HepG2 (cell line): ENCODE data around the gene PPP6R2. TPM values are rescaled to one million over a fixed set of nuclear protein-coding genes. Genes with fewer than 3 reads are reported as not detected.

Experiments used
- ATF7-NPFF ChIP-seq: sonication (generic); formaldehyde crosslinking; IDR thresholded peaks from 2 replicates; pipeline ENCODE4 v1.8.1; 2023; ENCODE audit warnings: mild to moderate bottlenecking, low read depth, missing genetic modification reagents, moderate library complexity
- ATRX ChIP-seq: sonication (generic); formaldehyde crosslinking; IDR thresholded peaks from 2 replicates; pipeline ENCODE4 v1.4.0; 2020; ENCODE audit warnings: missing genetic modification reagents, borderline replicate concordance
- CBX1 ChIP-seq: IDR thresholded peaks from one replicate; pipeline ENCODE4 v1.6.1; 2016; ENCODE audit warnings: antibody characterized with exemption, low read depth
- DMAP1 ChIP-seq: IDR thresholded peaks from 2 replicates; pipeline ENCODE4 v1.6.1; 2016
- FOSL1 ChIP-seq: sonication (generic); formaldehyde crosslinking; IDR thresholded peaks from 2 replicates; pipeline ENCODE4 v1.9.0; 2021; ENCODE audit warnings: missing genetic modification reagents, borderline replicate concordance
- FOSL2 ChIP-seq: sonication (generic); formaldehyde crosslinking; IDR thresholded peaks from 2 replicates; pipeline ENCODE4 v1.4.0; 2020; ENCODE audit warnings: missing genetic modification reagents
- GATA4 ChIP-seq: sonication (generic); IDR thresholded peaks from 2 replicates; pipeline ENCODE4 v1.6.1; 2016; ENCODE audit warnings: antibody characterized with exemption, low read depth, borderline replicate concordance
- HHEX ChIP-seq: IDR thresholded peaks from 2 replicates; pipeline ENCODE4 v1.6.1; 2016; ENCODE audit warnings: control low read depth
- ISX ChIP-seq: sonication (generic); formaldehyde crosslinking; conservative IDR thresholded peaks from 2 replicates; pipeline ENCODE4 v1.5.0; 2020; ENCODE audit warnings: missing genetic modification reagents
- KDM3A ChIP-seq: IDR thresholded peaks from 2 replicates; pipeline ENCODE4 v1.6.1; 2018; ENCODE audit warnings: low read depth, missing compliant biosample characterization
- KDM5A ChIP-seq: fragments of 200-600 bp; sonication (generic); IDR thresholded peaks from 2 replicates; pipeline ENCODE4 v1.7.0; 2018; ENCODE audit warnings: antibody characterized with exemption, mild to moderate bottlenecking, low read length, borderline replicate concordance
- KLF9 ChIP-seq: IDR thresholded peaks from 2 replicates; pipeline ENCODE4 v1.6.1; 2016; ENCODE audit warnings: low read depth
- MLLT10 ChIP-seq: sonication (generic); formaldehyde crosslinking; IDR thresholded peaks from 2 replicates; pipeline ENCODE4 v1.4.0; 2020; ENCODE audit warnings: missing genetic modification reagents
- NRL ChIP-seq: sonication (generic); formaldehyde crosslinking; IDR thresholded peaks from 2 replicates; pipeline ENCODE4 v1.5.0; 2020; ENCODE audit warnings: missing genetic modification reagents, mild to moderate bottlenecking, moderate library complexity, borderline replicate concordance
- POLR2AphosphoS5 ChIP-seq: IDR thresholded peaks from 2 replicates; pipeline ENCODE4 v1.6.1; 2012; ENCODE audit warnings: low read depth, low read length
- RBM39 ChIP-seq: fragments of 200-400 bp; formaldehyde crosslinking; IDR thresholded peaks from one replicate; pipeline ENCODE4 v1.6.1; 2018; ENCODE audit warnings: antibody characterized with exemption, mild to moderate bottlenecking, low read depth, low read length; ENCODE audit not compliant: poor library complexity, severe bottlenecking
- REPIN1 ChIP-seq: sonication (generic); formaldehyde crosslinking; IDR thresholded peaks from 2 replicates; pipeline ENCODE4 v1.8.0; 2022; ENCODE audit warnings: missing genetic modification reagents, low read depth, mild to moderate bottlenecking, borderline replicate concordance
- TAF1 ChIP-seq: sonication (generic); formaldehyde crosslinking; IDR thresholded peaks from 2 replicates; pipeline ENCODE4 v1.4.0; 2020; ENCODE audit warnings: missing genetic modification reagents
- TCF7 ChIP-seq: sonication (generic); IDR thresholded peaks from 2 replicates; pipeline ENCODE4 v1.6.1; 2016; ENCODE audit warnings: antibody characterized with exemption, low read depth
- ZFP36 ChIP-seq: fragments of 150-350 bp; IDR thresholded peaks from 2 replicates; pipeline ENCODE4 v1.6.1; 2018; ENCODE audit warnings: borderline replicate concordance, low read length, low read depth; ENCODE audit not compliant: partially characterized antibody
- ZKSCAN1 ChIP-seq: fragments of 150-350 bp; IDR thresholded peaks from 2 replicates; pipeline ENCODE4 v1.6.1; 2014; ENCODE audit warnings: low read length
- ZNF235 ChIP-seq: sonication (generic); formaldehyde crosslinking; IDR thresholded peaks from 2 replicates; pipeline ENCODE4 v1.8.1; 2023; ENCODE audit warnings: mild to moderate bottlenecking, missing genetic modification reagents, borderline replicate concordance
- ZSCAN31 ChIP-seq: sonication (generic); formaldehyde crosslinking; IDR thresholded peaks from 2 replicates; pipeline ENCODE4 v1.5.0; 2020; ENCODE audit warnings: low read depth, mild to moderate bottlenecking, missing genetic modification reagents
- polyA plus RNA-seq, 8 experiments: library from polyadenylated mRNA; depleted of rRNA in 3 of 8; stranded (reverse) in 7 of 8; unstranded in 1 of 8; fragments of >200 nt; fragmentation: Illumina TruSeq in 4 of 8; extraction: Trizol in 4 of 8; gene quantifications; 2 replicates each; pipeline versions ENCODE4 v1.2.1 to v1.2.3, GENCODE V29; 2011 to 2016; ENCODE audit warnings: low read depth in 4 of 8, missing spikeins in 1 of 8, mixed read lengths in 1 of 8; ENCODE audit not compliant: insufficient read depth in 1 of 8
- total RNA-seq, 5 experiments: library from RNA; depleted of rRNA; stranded (reverse); fragments of >200 nt; fragmentation: Illumina TruSeq; extraction: Trizol; gene quantifications; 2 replicates each; pipeline ENCODE4 v1.2.3, GENCODE V29; 2016; ENCODE audit warnings: low read depth in 1 of 5
- TF ChIP-seq, protein P1 (sequence below): sonication (generic); formaldehyde crosslinking; IDR thresholded peaks from 2 replicates; pipeline ENCODE4 v1.8.0; 2023; ENCODE audit warnings: mild to moderate bottlenecking, missing genetic modification reagents
- TF ChIP-seq, protein P2 (sequence below): sonication (generic); formaldehyde crosslinking; IDR thresholded peaks from 2 replicates; pipeline ENCODE4 v1.5.0; 2020; ENCODE audit warnings: missing genetic modification reagents, mild to moderate bottlenecking, borderline replicate concordance
- TF ChIP-seq, protein P3 (sequence below): sonication (generic); formaldehyde crosslinking; IDR thresholded peaks from 2 replicates; pipeline ENCODE4 v1.5.0; 2020; ENCODE audit warnings: missing genetic modification reagents, mild to moderate bottlenecking, borderline replicate concordance
- TF ChIP-seq, protein P4 (sequence below): sonication (generic); formaldehyde crosslinking; IDR thresholded peaks from 2 replicates; pipeline ENCODE4 v1.5.1; 2020; ENCODE audit warnings: missing genetic modification reagents, mild to moderate bottlenecking, borderline replicate concordance
- TF ChIP-seq, protein P5 (sequence below): IDR thresholded peaks from 2 replicates; pipeline ENCODE4 v1.6.1; 2012; ENCODE audit warnings: inconsistent platforms

PPP6R2 gene
- total and polyA plus RNA-seq, 2 of the 13 experiments (the other 11 are each of a cell fraction or from before 2014, with no cell fraction given): 55.0 to 102 TPM

DNA sequence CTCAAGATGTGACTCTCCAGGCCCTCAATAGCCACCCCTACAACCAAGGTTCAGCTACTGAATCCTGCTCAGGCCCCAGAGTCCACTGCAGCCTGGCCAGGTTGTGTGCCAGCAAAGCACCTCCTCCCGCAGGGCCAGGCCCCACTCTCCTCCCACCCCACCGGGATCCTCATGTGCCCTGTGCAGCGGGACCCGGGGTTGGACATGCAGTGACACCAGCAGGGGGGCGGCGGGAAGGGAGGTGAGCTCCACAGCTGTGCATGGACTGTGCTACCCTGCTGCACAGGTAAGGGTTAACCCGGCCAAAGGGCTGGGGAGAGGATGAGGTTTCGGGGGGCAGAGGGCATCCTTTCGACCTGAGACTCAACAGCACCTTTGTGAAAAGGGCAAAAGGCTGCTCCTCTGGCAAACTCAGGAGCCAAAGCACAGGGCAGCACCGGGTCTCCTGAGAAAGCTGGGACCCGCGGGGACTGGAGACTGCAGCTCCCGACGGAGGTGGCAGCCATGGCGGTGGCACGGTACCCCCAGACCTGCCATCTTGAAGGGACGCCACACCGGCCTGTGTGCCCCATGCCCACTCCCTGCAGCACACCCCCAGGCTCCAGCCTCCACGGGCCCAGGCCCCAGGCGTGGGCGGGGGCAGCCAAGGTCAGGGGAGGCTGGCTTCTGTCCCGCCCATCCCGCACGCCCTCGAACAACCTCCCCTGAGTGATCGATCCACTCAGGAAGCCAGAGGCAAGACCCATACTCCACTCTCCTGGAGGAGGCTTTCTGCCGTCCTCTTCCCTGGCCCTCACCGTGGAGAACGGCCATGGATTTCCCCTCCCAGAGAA, 46.3 kb upstream of the PPP6R2 start (continued):
- TF ChIP-seq, protein P1, sequence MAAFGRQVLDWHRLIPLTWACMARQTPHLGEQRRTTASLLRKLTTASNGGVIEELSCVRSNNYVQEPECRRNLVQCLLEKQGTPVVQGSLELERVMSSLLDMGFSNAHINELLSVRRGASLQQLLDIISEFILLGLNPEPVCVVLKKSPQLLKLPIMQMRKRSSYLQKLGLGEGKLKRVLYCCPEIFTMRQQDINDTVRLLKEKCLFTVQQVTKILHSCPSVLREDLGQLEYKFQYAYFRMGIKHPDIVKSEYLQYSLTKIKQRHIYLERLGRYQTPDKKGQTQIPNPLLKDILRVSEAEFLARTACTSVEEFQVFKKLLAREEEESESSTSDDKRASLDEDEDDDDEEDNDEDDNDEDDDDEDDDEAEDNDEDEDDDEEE (CRISPR knock-in tag): no peak
- TF ChIP-seq ATF7-NPFF (no peak), ATRX (CRISPR knock-in tag) (no peak), HHEX (CRISPR knock-in tag) (no peak), ZNF235 (CRISPR knock-in tag) (no peak), KDM3A (CRISPR knock-in tag) (no peak), ZFP36 (no peak), MLLT10 (CRISPR knock-in tag) (no peak), DMAP1 (0 out of 2 replicates have a peak, but pooled peaks have one; percentile 5), TAF1 (CRISPR knock-in tag) (no peak), FOSL1 (CRISPR knock-in tag) (no peak), REPIN1 (CRISPR knock-in tag) (no peak), GATA4 (no peak), CBX1 (no peak), POLR2AphosphoS5 (no peak), KDM5A (no peak), ISX (CRISPR knock-in tag) (no peak), RBM39 (no peak), ZKSCAN1 (no peak), KLF9 (no peak), TCF7 (no peak), NRL (CRISPR knock-in tag) (no peak; the same call in none of the 2 replicates), FOSL2 (no peak), ZSCAN31 (no peak)
- TF ChIP-seq, protein P2, sequence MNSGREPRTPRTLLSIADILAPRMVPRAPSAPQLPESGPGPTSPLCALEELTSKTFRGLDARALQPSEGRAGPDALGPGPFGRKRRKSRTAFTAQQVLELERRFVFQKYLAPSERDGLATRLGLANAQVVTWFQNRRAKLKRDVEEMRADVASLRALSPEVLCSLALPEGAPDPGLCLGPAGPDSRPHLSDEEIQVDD (CRISPR knock-in tag): no peak
- TF ChIP-seq, protein P3, sequence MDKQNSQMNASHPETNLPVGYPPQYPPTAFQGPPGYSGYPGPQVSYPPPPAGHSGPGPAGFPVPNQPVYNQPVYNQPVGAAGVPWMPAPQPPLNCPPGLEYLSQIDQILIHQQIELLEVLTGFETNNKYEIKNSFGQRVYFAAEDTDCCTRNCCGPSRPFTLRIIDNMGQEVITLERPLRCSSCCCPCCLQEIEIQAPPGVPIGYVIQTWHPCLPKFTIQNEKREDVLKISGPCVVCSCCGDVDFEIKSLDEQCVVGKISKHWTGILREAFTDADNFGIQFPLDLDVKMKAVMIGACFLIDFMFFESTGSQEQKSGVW (CRISPR knock-in tag): no peak
- TF ChIP-seq, protein P4, sequence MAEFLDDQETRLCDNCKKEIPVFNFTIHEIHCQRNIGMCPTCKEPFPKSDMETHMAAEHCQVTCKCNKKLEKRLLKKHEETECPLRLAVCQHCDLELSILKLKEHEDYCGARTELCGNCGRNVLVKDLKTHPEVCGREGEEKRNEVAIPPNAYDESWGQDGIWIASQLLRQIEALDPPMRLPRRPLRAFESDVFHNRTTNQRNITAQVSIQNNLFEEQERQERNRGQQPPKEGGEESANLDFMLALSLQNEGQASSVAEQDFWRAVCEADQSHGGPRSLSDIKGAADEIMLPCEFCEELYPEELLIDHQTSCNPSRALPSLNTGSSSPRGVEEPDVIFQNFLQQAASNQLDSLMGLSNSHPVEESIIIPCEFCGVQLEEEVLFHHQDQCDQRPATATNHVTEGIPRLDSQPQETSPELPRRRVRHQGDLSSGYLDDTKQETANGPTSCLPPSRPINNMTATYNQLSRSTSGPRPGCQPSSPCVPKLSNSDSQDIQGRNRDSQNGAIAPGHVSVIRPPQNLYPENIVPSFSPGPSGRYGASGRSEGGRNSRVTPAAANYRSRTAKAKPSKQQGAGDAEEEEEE (CRISPR knock-in tag): no peak
- TF ChIP-seq, protein P5, sequence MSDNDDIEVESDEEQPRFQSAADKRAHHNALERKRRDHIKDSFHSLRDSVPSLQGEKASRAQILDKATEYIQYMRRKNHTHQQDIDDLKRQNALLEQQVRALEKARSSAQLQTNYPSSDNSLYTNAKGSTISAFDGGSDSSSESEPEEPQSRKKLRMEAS: peak; percentile 33; the same call in 1 of the 2 replicates
